Activated naive CD8-positive, alpha-beta T cell treated with anti-CD3 and anti-CD28 coated beads, Interleukin-2, amount 10 ng/mL, durations not matched to agents 7 days and 5 days (primary cell): Measurements from ENCODE around the gene PRDX2. TPM values are rescaled to one million over a fixed set of nuclear protein-coding genes. Genes with fewer than 3 reads are reported as not detected.
"Not testable (repeated sequence)": the region's sequence is repeated elsewhere in the genome, so short reads cannot be mapped to it uniquely, and the experiment has no call there.

Source experiments
- ATAC-seq: fragments of 150-1000 bp; cut with Tn5 transposase; one replicate; pipeline ENCODE4 v1.10.0; 2021; ENCODE audit warnings: low read depth, moderate library complexity
- POLR2A ChIA-PET: fragments of 350-600 bp; sonication (Branson Sonifier 250); formaldehyde crosslinking; loops from one replicate; lab custom pipeline; 2021; ENCODE audit warnings: antibody characterized with exemption; lab: Charles Lee
- DNase-seq: peaks from one replicate; pipeline ENCODE4 v3.0.0; 2021
- H3K27ac Mint-ChIP-seq: one replicate; pipeline ENCODE4 v1.8.0; 2022; ENCODE audit warnings: mild to moderate bottlenecking, mixed read lengths
- H3K27me3 Mint-ChIP-seq: one replicate; pipeline ENCODE4 v1.8.0; 2022; ENCODE audit warnings: mild to moderate bottlenecking, moderate library complexity, mixed read lengths
- H3K36me3 Mint-ChIP-seq: one replicate; pipeline ENCODE4 v1.8.0; 2021; ENCODE audit warnings: mild to moderate bottlenecking, mixed read lengths
- H3K4me1 Mint-ChIP-seq: one replicate; pipeline ENCODE4 v1.8.0; 2021; ENCODE audit warnings: mixed read lengths
- H3K4me3 Mint-ChIP-seq: one replicate; pipeline ENCODE4 v1.8.0; 2022; ENCODE audit warnings: mild to moderate bottlenecking, moderate library complexity, mixed read lengths
- H3K9me3 Mint-ChIP-seq: one replicate; pipeline ENCODE4 v1.8.0; 2021; ENCODE audit warnings: mixed read lengths
- total RNA-seq, 2 experiments: library from RNA; stranded (reverse); gene quantifications; one replicate each; pipeline ENCODE4 v1.2.3, GENCODE V29; 2021

Gene PRDX2
- total RNA-seq, 2 experiments from 2014 or later, result 170 to 181 TPM

DNA sequence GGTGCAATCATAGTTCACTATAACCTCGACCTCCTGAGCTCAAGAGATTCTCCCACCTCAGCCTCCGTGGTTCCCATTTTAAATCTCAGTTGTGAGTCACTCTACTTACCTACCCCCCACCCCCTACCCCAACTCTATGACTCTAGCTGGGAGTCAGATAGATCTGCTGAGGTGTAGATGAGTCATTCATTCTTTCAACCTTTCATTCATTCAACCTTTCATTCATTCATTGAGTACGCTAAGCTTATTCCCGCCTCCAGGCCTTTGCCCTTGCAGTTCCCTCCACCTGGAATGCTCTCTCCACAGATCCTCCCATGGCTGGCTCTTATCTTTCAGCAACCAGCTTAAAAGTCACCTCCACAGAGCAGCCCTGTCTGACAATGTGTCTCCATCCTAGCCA lies 35.6 kb upstream of the PRDX2 start:
- Mint-ChIP-seq H3K4me1 (peaks cover 25% of the 10 kb centered on the region), H3K27me3 (peaks cover 83% of the 10 kb centered on the region), H3K4me3 (no peak overlapping the region), H3K9me3 (no peaks in the 10 kb centered on the region), H3K36me3 (no peaks in the 10 kb centered on the region), H3K27ac (no peak overlapping the region)
- no peak for DNase-seq
- no peak for ATAC-seq
- POLR2A ChIA-PET, result no interaction called here

DNA sequence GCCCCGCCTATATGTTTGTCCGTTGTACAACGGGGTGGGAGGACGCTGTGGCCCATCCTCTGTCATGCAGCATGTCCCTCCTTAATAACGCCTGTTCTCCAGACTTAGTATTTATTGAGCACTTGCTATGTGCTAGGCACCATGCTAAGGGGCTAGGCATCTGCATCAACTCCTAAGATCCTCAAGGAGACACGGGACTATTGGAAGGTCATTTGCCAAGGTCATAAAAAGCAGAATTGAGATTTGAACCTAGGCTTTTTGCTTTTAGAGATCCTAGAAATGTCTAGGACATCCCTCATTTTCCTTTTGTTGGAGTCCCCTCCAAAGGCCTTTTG lies 34.9 kb upstream of the PRDX2 start:
- H3K4me1 Mint-ChIP-seq, result peaks cover 24% of the 10 kb centered on the region
- DNase-seq, result no peak
- H3K9me3 Mint-ChIP-seq, result no peaks in the 10 kb centered on the region
- H3K27me3 Mint-ChIP-seq, result peaks cover 85% of the 10 kb centered on the region
- POLR2A ChIA-PET, result no interaction called here
- H3K36me3 Mint-ChIP-seq, result no peaks in the 10 kb centered on the region
- ATAC-seq, result no peak
- H3K4me3 Mint-ChIP-seq, result no peak overlapping the region
- no peak overlapping the region for H3K27ac Mint-ChIP-seq

DNA sequence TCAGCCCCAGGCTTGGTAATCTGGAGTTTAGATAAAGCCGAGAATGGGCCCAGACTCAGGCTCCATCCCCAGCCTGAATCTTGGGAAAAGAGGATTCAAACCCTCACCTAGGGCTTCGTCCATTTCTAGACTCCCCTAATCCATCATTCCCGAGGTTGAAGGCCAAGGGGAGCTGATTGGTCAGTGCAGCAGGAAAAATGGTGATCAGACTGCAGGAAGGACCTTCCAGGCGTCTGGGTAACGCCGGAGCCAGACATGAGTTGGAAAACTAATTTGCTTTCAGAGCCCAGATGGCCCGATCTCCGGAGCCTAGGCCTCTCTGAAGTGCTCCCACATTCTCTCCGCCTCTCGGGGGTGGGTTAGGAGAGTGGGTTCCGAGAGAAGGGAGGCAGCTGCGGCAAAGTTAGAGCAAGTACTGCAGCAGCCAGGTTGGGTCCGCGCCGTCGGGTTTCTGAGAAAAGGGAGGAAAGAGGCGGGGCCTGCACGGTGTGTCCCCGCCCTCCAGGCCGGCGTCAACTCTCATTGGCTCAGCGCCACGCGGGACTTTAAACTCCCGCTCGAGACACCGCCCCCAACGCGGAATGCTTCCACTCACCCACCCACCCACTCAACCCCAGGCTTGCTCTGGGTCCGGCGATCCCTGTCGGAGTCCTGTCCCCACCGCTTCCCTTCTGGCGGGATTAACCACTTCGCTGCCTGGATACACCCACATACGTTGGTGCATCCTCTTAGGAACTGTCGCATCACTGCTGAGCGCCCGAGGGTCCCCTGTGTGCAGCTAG lies 33.6 kb upstream of the PRDX2 start:
- peaks cover 15% of the 10 kb centered on the region for H3K4me1 Mint-ChIP-seq
- no peaks in the 10 kb centered on the region for H3K36me3 Mint-ChIP-seq
- POLR2A ChIA-PET, result interaction anchor here (1.2 kb wide), 1 partner anchor 16 kb away, joined by 3 read pairs; no protein-coding TSS in a partner anchor
- H3K4me3 Mint-ChIP-seq, result no peak overlapping the region
- peak; percentile 42 for DNase-seq
- no peaks in the 10 kb centered on the region for H3K9me3 Mint-ChIP-seq
- no peak for ATAC-seq
- H3K27ac Mint-ChIP-seq, result no peak overlapping the region
- peaks cover 81% of the 10 kb centered on the region for H3K27me3 Mint-ChIP-seq

DNA sequence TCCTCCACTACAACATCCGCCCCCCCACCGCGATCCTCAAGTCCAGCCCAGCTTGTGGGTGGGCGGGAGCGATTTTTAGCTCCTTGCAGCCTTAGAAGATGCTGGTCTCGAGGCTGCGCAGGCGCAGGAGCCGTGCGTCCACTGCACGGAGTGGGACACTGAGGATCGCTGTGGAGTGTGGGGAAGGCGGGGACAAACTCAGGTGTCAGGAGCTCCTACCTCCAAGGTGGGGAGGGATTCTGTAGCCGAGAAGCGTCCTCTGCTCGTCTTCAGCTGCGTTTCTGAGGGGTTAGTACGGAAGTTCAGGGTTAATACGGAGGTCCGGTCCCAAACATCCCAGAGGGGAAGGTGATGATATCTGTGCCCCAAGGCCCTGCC lies 33.0 kb upstream of the PRDX2 start, which contains the start of gene RTBDN:
RTBDN (minus strand) TSS at position 14 of the 378 bp plus-strand sequence. CDS start 4,600 bp downstream, outside the sequence.
- ATAC-seq, result no peak
- Mint-ChIP-seq H3K27me3 (peaks cover 83% of the 10 kb centered on the region), H3K4me1 (peaks cover 15% of the 10 kb centered on the region), H3K36me3 (no peaks in the 10 kb centered on the region), H3K27ac (no peak within 1 kb of the TSS), H3K9me3 (no peaks in the 10 kb centered on the region), H3K4me3 (peak within 1 kb of the TSS; percentile 48)
- DNase-seq, result no peak
- POLR2A ChIA-PET, result interaction anchor here (1.2 kb wide), 1 partner anchor 16 kb away, joined by 3 read pairs; no protein-coding TSS in a partner anchor

DNA sequence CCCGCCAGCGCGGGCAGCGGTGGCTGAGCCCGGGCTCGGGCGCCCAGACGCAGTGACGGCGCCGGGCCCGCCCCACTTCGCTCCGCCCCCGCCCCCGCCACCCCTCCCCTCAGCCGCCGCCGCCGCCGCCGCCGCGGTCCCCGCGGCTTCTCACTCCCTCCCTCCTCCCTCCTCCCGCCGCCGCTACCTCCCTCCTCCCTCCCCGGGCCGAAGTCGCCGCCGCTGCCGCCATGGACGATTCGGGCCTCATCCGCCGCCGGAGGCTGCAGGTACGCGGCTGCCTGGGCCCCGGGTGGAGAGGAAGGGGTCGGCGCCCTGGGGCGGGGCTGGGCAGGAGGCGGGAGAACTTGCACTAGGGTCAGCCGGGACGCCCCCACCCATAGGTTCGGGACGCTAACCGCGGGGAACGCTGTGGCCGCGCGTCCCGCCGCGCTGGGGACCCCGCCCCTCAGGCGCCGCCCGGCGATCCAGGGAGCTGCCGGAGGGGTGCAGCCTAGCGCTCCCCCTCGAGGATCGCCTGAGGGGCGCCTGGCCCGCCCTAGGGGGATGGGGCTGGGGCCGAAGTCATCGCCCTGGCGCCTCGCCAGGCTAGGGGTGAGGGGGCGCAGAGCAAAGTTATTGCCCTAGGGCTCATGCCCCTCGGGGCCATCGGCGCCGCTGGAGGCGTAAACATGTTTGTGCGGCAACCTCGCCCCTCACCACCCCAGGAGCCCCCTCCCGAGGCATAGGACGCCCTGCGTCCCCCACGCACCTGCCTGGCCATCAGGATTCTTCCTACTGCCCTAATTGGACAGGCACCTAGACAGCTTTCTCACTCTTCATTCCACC lies 32.4 kb upstream of the PRDX2 start:
- Mint-ChIP-seq H3K9me3 (no peaks in the 10 kb centered on the region), H3K4me3 (peak overlapping the region; percentile 11), H3K36me3 (no peaks in the 10 kb centered on the region), H3K27ac (no peak overlapping the region), H3K27me3 (peaks cover 82% of the 10 kb centered on the region), H3K4me1 (peaks cover 9% of the 10 kb centered on the region)
- ATAC-seq, result no peak
- peak; percentile 48 for DNase-seq
- POLR2A ChIA-PET, result interaction anchor here (1.2 kb wide), 1 partner anchor 15 kb away, joined by 3 read pairs; no protein-coding TSS in a partner anchor

DNA sequence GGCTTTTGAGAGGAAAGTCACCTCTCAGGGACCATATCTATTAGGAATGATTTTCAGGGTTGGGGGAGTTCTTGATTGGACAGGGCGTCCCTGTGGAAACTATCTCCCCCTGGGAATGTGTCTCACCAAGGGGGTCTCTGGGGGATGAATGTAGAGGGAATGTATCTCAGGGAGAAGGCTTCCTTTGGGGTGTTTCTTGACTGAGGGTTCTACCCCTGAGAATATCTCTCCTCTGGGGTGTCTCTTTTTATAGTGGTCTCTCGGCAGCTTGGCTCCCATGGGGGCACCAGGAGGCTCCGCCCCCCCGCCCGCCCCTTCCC lies 31.8 kb upstream of the PRDX2 start:
- ATAC-seq (no peak), DNase-seq (no peak)
- Mint-ChIP-seq H3K27ac (no peak overlapping the region), H3K36me3 (no peaks in the 10 kb centered on the region), H3K4me1 (peaks cover 9% of the 10 kb centered on the region), H3K9me3 (no peaks in the 10 kb centered on the region), H3K27me3 (peaks cover 81% of the 10 kb centered on the region), H3K4me3 (peak overlapping the region; percentile 48)
- POLR2A ChIA-PET, result no interaction called here

DNA sequence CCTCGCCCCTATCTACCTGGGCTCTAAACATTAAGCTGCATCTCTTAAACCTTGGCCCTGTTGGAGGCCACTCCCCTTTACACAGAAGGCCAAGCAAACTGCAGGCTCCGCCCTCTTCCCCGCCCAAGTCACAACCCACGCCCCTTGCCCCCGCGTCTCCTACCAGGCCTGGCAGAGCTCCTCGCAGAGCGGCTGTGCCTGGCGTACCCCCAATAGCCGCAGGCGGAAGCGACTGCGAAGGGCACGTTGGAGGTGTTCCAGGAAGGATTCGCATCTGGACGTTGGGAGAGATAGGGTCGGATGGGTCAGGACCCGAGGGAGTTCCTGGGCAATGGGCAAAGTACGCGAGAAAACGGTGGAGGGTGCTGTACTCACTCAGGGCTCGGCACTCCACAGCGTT lies 26.9 kb upstream of the PRDX2 start:
- Mint-ChIP-seq H3K27ac (no peak overlapping the region), H3K4me3 (no peak overlapping the region), H3K9me3 (no peaks in the 10 kb centered on the region), H3K4me1 (peaks cover 12% of the 10 kb centered on the region), H3K27me3 (peaks cover 69% of the 10 kb centered on the region), H3K36me3 (no peaks in the 10 kb centered on the region)
- DNase-seq (peak; percentile 46), ATAC-seq (peak; percentile 38)
- POLR2A ChIA-PET, result interaction anchor here (0.9 kb wide), 1 partner anchor 22 kb away, joined by 4 read pairs; the partner anchor contains the start of gene RNASEH2A

DNA sequence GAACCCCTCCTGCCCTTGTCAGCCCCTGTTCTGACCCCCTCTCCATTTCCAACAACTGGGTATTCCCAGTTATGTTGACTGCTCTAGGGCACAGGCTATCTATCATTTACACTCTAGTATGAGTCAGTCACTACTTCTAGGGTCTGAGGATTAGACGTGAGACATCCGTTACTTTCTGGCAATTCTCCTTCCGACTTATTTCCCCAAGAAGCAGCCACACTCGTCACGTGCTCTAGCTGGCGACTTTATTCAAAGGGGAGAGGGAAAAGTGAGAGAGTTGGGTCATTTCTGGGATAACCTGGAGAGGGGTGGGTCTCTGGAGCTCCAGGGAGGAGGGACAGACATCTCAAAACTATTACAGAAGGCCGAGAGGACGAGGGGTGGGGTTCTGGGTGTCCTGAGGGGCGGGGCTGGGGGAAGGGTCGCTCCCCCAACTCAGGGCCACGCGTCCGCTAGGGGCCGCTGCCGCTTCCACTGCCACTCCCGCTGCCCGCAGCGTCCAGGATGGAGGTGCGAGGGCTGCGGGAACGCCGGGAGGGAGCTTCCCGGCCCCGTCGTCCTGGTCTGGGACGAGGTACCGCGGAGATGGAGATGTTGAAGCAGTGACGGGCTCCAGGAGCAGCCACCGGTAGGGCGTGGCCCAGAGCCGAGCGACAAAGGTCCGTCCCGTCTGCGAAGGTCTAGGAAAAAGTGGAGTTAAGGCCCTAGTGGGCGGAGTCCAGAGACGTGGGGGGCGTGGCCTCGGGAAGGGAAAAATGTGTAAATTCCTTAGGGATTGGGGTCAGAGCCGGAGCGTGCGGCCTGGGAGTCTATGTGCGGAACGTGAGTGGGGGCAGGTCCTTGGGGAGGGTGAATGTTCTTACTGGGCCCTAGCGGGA lies 23.9 kb upstream of the PRDX2 start:
- Mint-ChIP-seq H3K4me1 (peaks cover 6% of the 10 kb centered on the region), H3K4me3 (peak overlapping the region; percentile 54), H3K27ac (no peak overlapping the region), H3K27me3 (peaks cover 43% of the 10 kb centered on the region), H3K9me3 (no peaks in the 10 kb centered on the region), H3K36me3 (no peaks in the 10 kb centered on the region)
- peak; percentile 32 for ATAC-seq
- peak; percentile 43 for DNase-seq
- POLR2A ChIA-PET, result no interaction called here

DNA sequence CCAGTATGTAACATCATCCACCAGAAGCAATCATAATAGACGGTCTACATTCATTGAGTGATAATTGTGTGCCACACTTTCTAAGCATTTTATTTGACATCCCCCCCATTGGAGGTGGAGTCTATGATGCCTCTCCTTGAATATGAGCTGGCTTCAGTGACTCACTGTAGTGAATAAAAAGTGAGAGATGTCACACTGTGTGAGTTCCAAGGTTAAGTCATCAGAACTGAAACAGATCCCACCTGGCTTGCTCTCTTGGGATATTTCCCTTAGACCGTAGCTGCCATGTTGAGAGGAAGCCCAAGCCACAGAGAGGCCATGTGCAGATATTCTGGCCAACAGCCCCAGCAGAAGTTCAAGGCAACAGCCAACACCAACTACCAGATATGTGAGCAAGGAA lies 20.2 kb upstream of the PRDX2 start:
- DNase-seq (no peak), ATAC-seq (no peak)
- POLR2A ChIA-PET, result no interaction called here
- Mint-ChIP-seq H3K27ac (no peak overlapping the region), H3K36me3 (peaks cover 1% of the 10 kb centered on the region), H3K4me3 (no peak overlapping the region), H3K9me3 (no peaks in the 10 kb centered on the region), H3K27me3 (peaks cover 13% of the 10 kb centered on the region), H3K4me1 (peaks cover 5% of the 10 kb centered on the region)

DNA sequence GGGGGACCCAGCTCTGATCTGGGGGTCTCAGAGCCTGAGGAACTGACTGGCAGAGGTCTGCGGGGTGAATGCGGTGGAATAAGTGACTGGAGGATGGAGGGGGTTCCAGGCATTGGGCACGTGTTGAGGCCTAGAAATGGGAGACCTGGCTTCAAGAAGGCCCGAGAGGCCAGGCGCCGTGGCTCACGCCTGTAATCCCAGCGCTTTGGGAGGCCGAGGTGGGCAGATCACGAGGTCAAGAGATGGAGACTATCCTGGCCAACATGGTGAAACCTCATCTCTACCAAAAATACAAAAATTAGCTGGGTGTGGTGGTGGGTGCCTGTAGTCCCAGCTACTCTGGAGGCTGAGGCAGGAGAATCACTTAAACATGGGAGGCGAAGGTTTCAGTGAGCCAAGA lies 16.2 kb upstream of the PRDX2 start:
- H3K9me3 Mint-ChIP-seq, H3K4me3 Mint-ChIP-seq, H3K4me1 Mint-ChIP-seq, ATAC-seq, DNase-seq, H3K27ac Mint-ChIP-seq, H3K36me3 Mint-ChIP-seq, H3K27me3 Mint-ChIP-seq: not testable (repeated sequence)
- POLR2A ChIA-PET, result interaction anchor here (0.6 kb wide), 1 partner anchor 12 kb away, joined by 5 read pairs; no protein-coding TSS in a partner anchor

DNA sequence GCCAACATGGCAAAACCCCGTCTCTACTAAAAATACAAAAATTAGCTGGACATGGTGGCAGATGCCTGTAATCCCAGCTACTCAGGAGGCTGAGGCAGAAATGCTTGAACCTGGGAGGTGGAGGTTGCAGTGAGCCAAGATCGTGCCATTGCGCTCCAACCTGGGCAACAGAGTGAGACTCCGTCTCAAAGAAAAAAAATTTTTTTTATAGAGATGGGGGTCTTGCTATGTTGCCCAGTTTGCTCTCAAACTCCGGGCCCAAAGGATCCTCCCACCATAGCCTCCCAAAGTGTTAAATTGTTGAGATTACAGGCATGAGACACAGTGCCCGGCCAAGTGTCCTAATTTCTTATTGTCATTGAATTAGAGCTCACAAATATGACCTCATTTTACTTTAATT lies 15.6 kb upstream of the PRDX2 start:
- H3K27me3 Mint-ChIP-seq, DNase-seq, H3K4me1 Mint-ChIP-seq, H3K4me3 Mint-ChIP-seq, H3K27ac Mint-ChIP-seq, H3K9me3 Mint-ChIP-seq, POLR2A ChIA-PET, ATAC-seq: not testable (repeated sequence)
- H3K36me3 Mint-ChIP-seq, result peaks cover 13% of the 10 kb centered on the region

DNA sequence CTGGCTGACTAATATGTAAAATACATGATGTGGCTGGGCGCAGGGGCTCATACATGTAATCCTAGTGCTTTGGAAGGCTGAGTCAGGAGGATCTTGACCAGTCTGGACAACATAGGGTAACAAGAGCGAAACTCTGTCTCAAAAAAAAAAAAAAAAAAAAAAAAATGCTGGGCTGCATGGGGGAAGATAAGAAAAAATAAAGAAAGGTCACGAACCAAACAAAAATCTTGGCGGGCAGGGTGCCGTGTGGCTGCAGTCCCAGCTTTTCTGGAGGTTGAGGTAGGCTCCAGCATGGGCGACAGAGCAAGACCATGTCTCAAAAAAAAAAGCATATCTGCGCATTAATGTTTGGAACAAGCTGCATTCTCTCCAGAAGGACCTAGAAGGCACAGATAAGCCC lies 13.5 kb upstream of the PRDX2 start:
- ATAC-seq (no peak), DNase-seq (no peak)
- POLR2A ChIA-PET, result no interaction called here
- H3K9me3 Mint-ChIP-seq, result no peaks in the 10 kb centered on the region
- no peak overlapping the region for H3K4me3 Mint-ChIP-seq
- H3K27ac Mint-ChIP-seq, result no peak overlapping the region
- no peaks in the 10 kb centered on the region for H3K27me3 Mint-ChIP-seq
- peaks cover 16% of the 10 kb centered on the region for H3K36me3 Mint-ChIP-seq
- H3K4me1 Mint-ChIP-seq, result peaks cover 2% of the 10 kb centered on the region
